Measurements from ENCODE around the gene KCNIP3. TPM values are rescaled to one million over a fixed set of nuclear protein-coding genes. Genes with fewer than 3 reads are reported as not detected.

Gene KCNIP3
- total and polyA plus RNA-seq, 12 donors = 2.1 to 8.0 (median 3.9) TPM

DNA sequence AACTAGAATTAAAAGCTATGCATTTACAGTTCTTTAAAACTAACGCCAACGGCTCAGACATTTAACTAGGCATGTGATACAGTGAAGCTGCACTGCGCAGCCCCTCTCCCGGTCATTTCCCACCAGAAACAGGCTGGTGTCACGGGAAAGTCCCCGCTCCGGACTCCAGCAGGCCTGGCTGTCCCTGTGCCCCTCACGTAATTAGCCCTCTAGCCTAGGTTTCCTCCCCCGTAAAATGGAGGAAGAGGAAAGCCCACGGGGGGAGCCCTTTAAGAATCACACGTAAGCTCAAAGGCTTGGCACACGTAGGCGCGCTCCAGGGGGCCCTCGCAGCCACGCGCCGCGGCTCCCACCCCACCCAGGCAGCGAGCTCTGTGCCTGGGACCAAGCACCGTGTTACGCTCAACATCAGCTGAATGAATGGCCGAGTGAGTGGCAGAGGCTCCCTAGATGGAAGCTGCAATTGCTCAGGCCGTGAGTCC is 48.0 kb downstream of the KCNIP3 start:
- intact Hi-C loops (cut with DNase I) = loop anchor here in 1 of 10 donors (5.0 kb wide), 1 partner anchor 57 kb away; the partner anchor contains the start of gene FAHD2A
- Histone ChIP-seq H3K36me3 (no peaks in the 10 kb centered on the region), H3K27ac (peak overlapping the region in 7 of 10 donors; percentile 60 to 88 (median 80)), H3K9me3 (no peaks in the 10 kb centered on the region), H3K27me3 (peaks cover 0 to 61% (median 21%) of the 10 kb centered on the region in 7 donors), H3K4me1 (peaks cover 0 to 23% (median 11%) of the 10 kb centered on the region in 9 donors), H3K4me3 (peak overlapping the region in 9 of 10 donors; percentile 49 to 77 (median 69))
- peak in 1 of 8 donors; percentile 14 for ATAC-seq
- 14 to 15% methylated on average over 24 of the region's 24 CpGs for WGBS, 2 donors
- no peak for DNase-seq
- TF ChIP-seq, protein P1, sequence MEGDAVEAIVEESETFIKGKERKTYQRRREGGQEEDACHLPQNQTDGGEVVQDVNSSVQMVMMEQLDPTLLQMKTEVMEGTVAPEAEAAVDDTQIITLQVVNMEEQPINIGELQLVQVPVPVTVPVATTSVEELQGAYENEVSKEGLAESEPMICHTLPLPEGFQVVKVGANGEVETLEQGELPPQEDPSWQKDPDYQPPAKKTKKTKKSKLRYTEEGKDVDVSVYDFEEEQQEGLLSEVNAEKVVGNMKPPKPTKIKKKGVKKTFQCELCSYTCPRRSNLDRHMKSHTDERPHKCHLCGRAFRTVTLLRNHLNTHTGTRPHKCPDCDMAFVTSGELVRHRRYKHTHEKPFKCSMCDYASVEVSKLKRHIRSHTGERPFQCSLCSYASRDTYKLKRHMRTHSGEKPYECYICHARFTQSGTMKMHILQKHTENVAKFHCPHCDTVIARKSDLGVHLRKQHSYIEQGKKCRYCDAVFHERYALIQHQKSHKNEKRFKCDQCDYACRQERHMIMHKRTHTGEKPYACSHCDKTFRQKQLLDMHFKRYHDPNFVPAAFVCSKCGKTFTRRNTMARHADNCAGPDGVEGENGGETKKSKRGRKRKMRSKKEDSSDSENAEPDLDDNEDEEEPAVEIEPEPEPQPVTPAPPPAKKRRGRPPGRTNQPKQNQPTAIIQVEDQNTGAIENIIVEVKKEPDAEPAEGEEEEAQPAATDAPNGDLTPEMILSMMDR (IDR thresholded peaks at IDR 0.05) = no peak

DNA sequence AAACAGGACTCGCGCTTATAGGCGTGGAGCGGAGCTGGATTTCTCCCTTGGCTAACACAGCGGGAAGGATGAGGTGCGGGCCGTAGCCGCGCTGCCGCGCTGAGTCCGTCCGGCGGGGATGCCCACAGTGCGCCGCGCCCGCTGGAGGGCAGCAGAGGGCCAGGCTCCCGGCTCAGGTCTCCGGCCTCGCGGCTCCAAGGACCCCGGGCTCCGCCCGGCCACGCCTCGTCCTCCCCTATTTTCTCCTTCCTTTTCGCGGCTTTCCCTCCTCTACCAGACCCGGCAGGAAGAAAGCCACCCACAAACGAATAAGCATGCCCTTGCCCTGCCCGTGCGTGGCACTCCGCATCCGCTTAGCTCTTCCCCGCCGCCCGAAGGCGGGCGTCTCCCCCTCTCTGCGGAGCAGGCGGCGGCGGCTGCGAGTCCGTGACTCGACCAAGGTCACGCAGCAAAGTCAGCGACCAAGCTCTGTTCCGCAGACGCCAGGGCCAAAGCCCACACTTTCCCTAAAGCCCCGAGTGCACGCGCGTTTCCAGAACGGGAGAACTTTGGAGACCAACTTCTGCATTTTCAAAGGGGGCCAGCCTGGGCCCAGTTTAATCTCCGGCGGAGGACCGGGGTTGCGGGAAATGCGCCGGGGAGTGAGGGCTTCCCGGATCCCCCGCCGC is 48.5 kb downstream of the KCNIP3 start:
- Histone ChIP-seq H3K4me3 (peak overlapping the region; percentile 46 to 77 (median 66)), H3K27me3 (peaks cover 0 to 61% (median 17%) of the 10 kb centered on the region in 7 donors), H3K9me3 (no peaks in the 10 kb centered on the region), H3K27ac (peak overlapping the region; percentile 60 to 88 (median 78)), H3K36me3 (no peaks in the 10 kb centered on the region), H3K4me1 (peaks cover 0 to 23% (median 11%) of the 10 kb centered on the region in 9 donors)
- WGBS, 2 donors = 1% methylated on average over 65 of the region's 65 CpGs
- ATAC-seq = peak; percentile 90 to 95 (median 92)
- peak; percentile 76 to 90 for DNase-seq
- intact Hi-C loops (cut with DNase I) = loop anchor here in 1 of 10 donors (5.0 kb wide), 1 partner anchor 57 kb away; the partner anchor contains the start of gene FAHD2A
- TF ChIP-seq, protein P1 (IDR thresholded peaks at IDR 0.05) = peak; percentile 83 to 96 (median 93)

DNA sequence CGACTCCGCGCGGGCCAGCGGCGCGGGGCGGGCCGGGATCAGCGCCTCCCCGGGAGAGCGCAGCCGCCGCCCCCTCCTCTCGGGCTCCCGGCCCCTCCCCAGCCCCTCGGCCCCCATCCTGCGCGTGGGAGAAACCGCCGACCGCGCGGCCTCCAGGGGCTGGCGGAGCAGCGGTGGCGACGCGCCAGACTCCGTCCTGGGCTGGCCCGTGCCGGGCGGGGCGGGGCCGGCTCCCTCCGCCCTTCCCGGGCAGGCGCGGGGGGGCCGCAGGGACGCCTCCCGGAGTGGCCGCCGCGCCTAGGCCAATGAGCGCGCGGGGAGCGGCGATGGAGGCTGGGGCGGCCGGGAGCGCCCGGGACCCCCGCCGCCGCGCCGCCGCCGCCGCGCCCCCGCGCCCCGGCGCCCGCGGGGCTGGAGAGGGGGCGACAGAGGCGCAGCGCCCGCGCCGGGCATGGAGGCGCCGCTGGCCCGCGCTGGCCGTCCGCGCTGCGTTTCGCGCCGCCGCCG is 49.1 kb downstream of the KCNIP3 start:
- H3K36me3 ChIP-seq = no peaks in the 10 kb centered on the region
- H3K4me1 ChIP-seq = peaks cover 0 to 23% (median 11%) of the 10 kb centered on the region in 9 donors
- intact Hi-C loops (cut with DNase I) = loop anchor here in 1 of 10 donors (5.0 kb wide), 1 partner anchor 56 kb away; the partner anchor contains the start of gene FAHD2A
- 0 to 1% methylated on average over 59 to 88 of the region's 88 CpGs for WGBS, 2 donors
- peak; percentile 67 to 88 (median 78) for ATAC-seq
- H3K9me3 ChIP-seq = no peaks in the 10 kb centered on the region
- peak overlapping the region; percentile 60 to 88 (median 78) for H3K27ac ChIP-seq
- peak; percentile 52 to 81 for DNase-seq
- TF ChIP-seq, protein P1 (IDR thresholded peaks at IDR 0.05) = no peak
- H3K4me3 ChIP-seq = peak overlapping the region; percentile 46 to 77 (median 66)
- H3K27me3 ChIP-seq = peaks cover 0 to 61% (median 15%) of the 10 kb centered on the region in 7 donors
